Neural cell (in vitro differentiated cells): ENCODE data around the gene LDLRAD4. TPM values are rescaled to one million over a fixed set of nuclear protein-coding genes. Genes with fewer than 3 reads are reported as not detected.

Experiments
- H2AFZ ChIP-seq: fragments of 200-600, 300-800 bp; sonication (generic), shearing (Covaris generic); 2 replicates; pipeline ENCODE4 v1.6.0; 2014; ENCODE audit warnings: low read depth, mild to moderate bottlenecking, antibody characterized with exemption, low read length, moderate library complexity
- H3F3A ChIP-seq: fragments of 200-600 bp; shearing (Covaris generic); 2 replicates; pipeline ENCODE4 v1.6.1; 2016; ENCODE audit warnings: mild to moderate bottlenecking, moderate library complexity, mixed read lengths, antibody characterized with exemption, low read length; ENCODE audit not compliant: insufficient read depth, poor library complexity, severe bottlenecking
- H3K27ac ChIP-seq: fragments of 200-600, 300-800 bp; sonication (generic), shearing (Covaris generic); 2 replicates; pipeline ENCODE4 v1.5.1; 2014; ENCODE audit warnings: mild to moderate bottlenecking, low read length, moderate library complexity
- H3K27me3 ChIP-seq: fragments of 300-800, 200-600 bp; sonication (generic), shearing (Covaris generic); 2 replicates; pipeline ENCODE4 v1.6.0; 2014; ENCODE audit warnings: mild to moderate bottlenecking, low read depth, low read length, moderate library complexity; ENCODE audit not compliant: insufficient read depth
- H3K36me3 ChIP-seq: fragments of 300-800, 200-600 bp; sonication (generic), shearing (Covaris generic); 2 replicates; pipeline ENCODE4 v1.5.1; 2014; ENCODE audit warnings: mild to moderate bottlenecking, antibody characterized with exemption, low read length, moderate library complexity; ENCODE audit not compliant: insufficient read depth
- H3K4me2 ChIP-seq: fragments of 300-800, 200-600 bp; sonication (generic), shearing (Covaris generic); 2 replicates; pipeline ENCODE4 v1.6.0; 2014; ENCODE audit warnings: mild to moderate bottlenecking, low read length
- H3K4me3 ChIP-seq: fragments of 300-800, 200-600 bp; sonication (generic), shearing (Covaris generic); 2 replicates; pipeline ENCODE4 v1.5.1; 2014; ENCODE audit warnings: mild to moderate bottlenecking, low read length, moderate library complexity
- H3K79me2 ChIP-seq: fragments of 200-600 bp; shearing (Covaris generic); replicated peaks from 2 replicates; pipeline ENCODE4 v1.6.0; 2014; ENCODE audit warnings: mild to moderate bottlenecking, low read length, moderate library complexity; ENCODE audit not compliant: insufficient read depth
- H3K9ac ChIP-seq: fragments of 300-800, 200-600 bp; sonication (generic), shearing (Covaris generic); 2 replicates; pipeline ENCODE4 v1.6.1; 2016; ENCODE audit warnings: mild to moderate bottlenecking, low read length, mixed read lengths
- H3K9me2 ChIP-seq: fragments of 200-600 bp; shearing (Covaris generic); 2 replicates; pipeline ENCODE4 v1.6.1; 2016; ENCODE audit warnings: mild to moderate bottlenecking, low read length, mixed read lengths; ENCODE audit not compliant: insufficient read depth
- H3K9me3 ChIP-seq: fragments of 200-600, 300-800 bp; sonication (generic), shearing (Covaris generic); 2 replicates; pipeline ENCODE4 v1.6.1; 2016; ENCODE audit warnings: mild to moderate bottlenecking, mixed run types, low read length, moderate library complexity, mixed read lengths
- H4K20me1 ChIP-seq: fragments of 200-600 bp; shearing (Covaris generic); 2 replicates; pipeline ENCODE4 v1.6.1; 2016; ENCODE audit warnings: mild to moderate bottlenecking, mixed run types; ENCODE audit not compliant: insufficient read depth
- CTCF ChIP-seq: fragments of 450-650 bp; IDR thresholded peaks from 2 replicates; pipeline ENCODE4 v1.5.1; 2014; ENCODE audit warnings: antibody characterized with exemption, mild to moderate bottlenecking, moderate library complexity; ENCODE audit not compliant: poor library complexity, severe bottlenecking
- EP300 ChIP-seq: fragments of 450-650 bp; conservative IDR thresholded peaks from 2 replicates; pipeline ENCODE4 v1.6.1; 2014; ENCODE audit warnings: antibody characterized with exemption, mild to moderate bottlenecking, moderate library complexity; ENCODE audit not compliant: poor library complexity, severe bottlenecking
- EZH2 ChIP-seq: fragments of 200-600, 300-800 bp; shearing (Covaris generic), sonication (generic); IDR thresholded peaks from 2 replicates; pipeline ENCODE4 v1.6.1; 2014; ENCODE audit warnings: antibody characterized with exemption, low read length, borderline replicate concordance, mild to moderate bottlenecking; ENCODE audit not compliant: insufficient read depth, poor library complexity, severe bottlenecking
- MXI1 ChIP-seq: fragments of 450-650 bp; conservative IDR thresholded peaks from 2 replicates; pipeline ENCODE4 v1.6.1; 2014; ENCODE audit warnings: antibody characterized with exemption, mild to moderate bottlenecking; ENCODE audit not compliant: poor library complexity, severe bottlenecking
- POLR2AphosphoS5 ChIP-seq: IDR thresholded peaks from 2 replicates; pipeline ENCODE4 v1.6.1; 2012
- RAD21 ChIP-seq: fragments of 450-650 bp; conservative IDR thresholded peaks from 2 replicates; pipeline ENCODE4 v1.6.1; 2014; ENCODE audit warnings: antibody characterized with exemption, mild to moderate bottlenecking, moderate library complexity
- REST ChIP-seq: IDR thresholded peaks from 2 replicates; pipeline ENCODE4 v1.6.1; 2012; ENCODE audit warnings: borderline replicate concordance
- SMC3 ChIP-seq: fragments of 450-650 bp; conservative IDR thresholded peaks from 2 replicates; pipeline ENCODE4 v1.6.1; 2014; ENCODE audit warnings: antibody characterized with exemption, mild to moderate bottlenecking, moderate library complexity; ENCODE audit not compliant: poor library complexity
- TAF1 ChIP-seq: IDR thresholded peaks from 2 replicates; pipeline ENCODE4 v1.6.1; 2012; ENCODE audit warnings: low read depth
- polyA plus RNA-seq: library from polyadenylated mRNA; depleted of rRNA; stranded (reverse); fragments of >200 nt; gene quantifications from 2 replicates; pipeline ENCODE4 v1.2.3, GENCODE V29; 2014

The LDLRAD4 gene
- polyA plus RNA-seq, 1 donor from 2014 or later = 3.7 TPM

- Histone ChIP-seq H3K4me3 (peak overlapping the region; percentile 87), H3K36me3 (no peaks in the 10 kb centered on the region), H3K9ac (peak overlapping the region; percentile 66), H3K27ac (no peak overlapping the region), H3K4me2 (no peak overlapping the region), H4K20me1 (no peaks in the 10 kb centered on the region), H2AFZ (no peak overlapping the region), H3K9me3 (no peaks in the 10 kb centered on the region), H3K27me3 (peaks cover 21% of the 10 kb centered on the region), H3K9me2 (no peaks in the 10 kb centered on the region), H3K79me2 (no peaks in the 10 kb centered on the region), H3F3A (no peaks in the 10 kb centered on the region)
- TF ChIP-seq MXI1 (no peak), RAD21 (no peak), EP300 (no peak), TAF1 (no peak), CTCF (no peak), SMC3 (no peak), REST (no peak), EZH2 (no peak), POLR2AphosphoS5 (no peak)
Observed at GRCh38 chr18:13217971-13218367, 591 bp upstream of the LDLRAD4 start.

- H4K20me1 ChIP-seq = no peaks in the 10 kb centered on the region
- H3F3A ChIP-seq = no peaks in the 10 kb centered on the region
- no peaks in the 10 kb centered on the region for H3K79me2 ChIP-seq
- peaks cover 21% of the 10 kb centered on the region for H3K27me3 ChIP-seq
- H3K4me2 ChIP-seq = peak overlapping the region; percentile 39
- H3K36me3 ChIP-seq = no peaks in the 10 kb centered on the region
- peak overlapping the region; percentile 66 for H3K9ac ChIP-seq
- H3K9me3 ChIP-seq = no peaks in the 10 kb centered on the region
- no peak overlapping the region for H3K27ac ChIP-seq
- no peak overlapping the region for H2AFZ ChIP-seq
- no peaks in the 10 kb centered on the region for H3K9me2 ChIP-seq
- TF ChIP-seq SMC3 (no peak), MXI1 (no peak)
- H3K4me3 ChIP-seq = peak overlapping the region; percentile 87
Observed at GRCh38 chr18:13218997-13219396, 437 bp downstream of the LDLRAD4 start.
